Thyroid gland (tissue), 4 donors: ENCODE measurements around the gene DTNBP1.

Experiments used
- CTCF ChIP-seq, 6 experiments: fragments of 200-600 bp in 3 of 6; fragments of 450-650 bp in 3 of 6; sonication (generic) in 3 of 6; IDR thresholded peaks; one replicate each; pipeline ENCODE4 v1.5.1; 2016 to 2019; ENCODE audit warnings: antibody characterized with exemption in 6 of 6, mild to moderate bottlenecking in 2 of 6, inconsistent platforms in 1 of 6, moderate library complexity in 1 of 6
- POLR2A ChIP-seq, 2 donors: fragments of 450-650 bp; IDR thresholded peaks; one replicate each; pipeline ENCODE4 v1.6.1; 2017; ENCODE audit warnings: antibody characterized with exemption in 2 of 2, mild to moderate bottlenecking in 2 of 2, moderate library complexity in 1 of 2

GRCh38 chr6:15524861-15525401 lies 137.9 kb downstream of the DTNBP1 start:
- no peak for TF ChIP-seq CTCF (IDR thresholded peaks at IDR 0.05)
- no peak for TF ChIP-seq POLR2A (IDR thresholded peaks at IDR 0.05)
